GM21619 (cell line): ENCODE results near the gene TPRG1L.
"Not testable (repeated sequence)": the region's sequence is repeated elsewhere in the genome, so short reads cannot be mapped to it uniquely, and the experiment has no call there.

Experiments
- ATAC-seq: cut with Tn5 transposase; IDR thresholded peaks from one replicate; pipeline ENCODE4 v1.9.1; 2021; ENCODE audit not compliant: unreplicated experiment

The TPRG1L gene

DNA sequence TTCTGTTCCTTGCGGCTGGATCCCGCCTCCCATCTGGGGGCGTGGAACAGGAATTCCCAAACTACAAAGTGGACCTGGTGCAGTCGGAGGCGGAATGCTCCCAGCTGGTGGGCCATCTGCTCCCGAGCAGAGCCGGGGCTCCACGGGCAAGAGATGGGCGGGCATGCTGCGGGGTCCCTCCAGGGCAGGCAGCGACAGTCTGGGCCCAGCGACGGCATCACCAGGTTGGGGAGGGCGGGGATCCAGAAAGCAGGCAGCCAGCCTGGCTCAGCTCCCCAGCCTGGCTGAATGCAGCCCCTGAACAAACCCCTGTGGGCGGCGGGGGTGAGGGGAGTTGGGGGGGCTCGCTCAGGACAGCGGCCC, 17.1 kb upstream of the TPRG1L start:
- no peak for ATAC-seq

DNA sequence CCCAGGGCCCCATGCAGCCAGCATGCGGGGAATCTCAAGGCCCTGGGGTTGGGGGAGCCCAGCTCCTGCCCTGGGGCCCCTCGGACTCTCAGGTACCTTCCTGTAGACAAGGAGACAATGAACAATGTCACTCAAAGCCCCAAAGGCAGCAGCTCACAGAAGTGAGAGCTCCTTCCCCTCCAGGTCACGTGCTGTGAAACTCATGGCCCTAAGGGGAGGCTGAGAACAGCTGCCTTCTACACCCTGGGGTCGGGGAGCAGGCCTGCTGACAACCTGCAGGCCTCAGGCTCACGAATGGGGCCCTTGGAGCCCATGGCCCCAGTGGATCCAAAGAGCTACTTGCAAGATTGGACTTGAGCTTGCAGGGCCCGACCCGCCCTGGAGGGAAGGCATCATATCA, 16.7 kb upstream of the TPRG1L start:
- no peak for ATAC-seq

DNA sequence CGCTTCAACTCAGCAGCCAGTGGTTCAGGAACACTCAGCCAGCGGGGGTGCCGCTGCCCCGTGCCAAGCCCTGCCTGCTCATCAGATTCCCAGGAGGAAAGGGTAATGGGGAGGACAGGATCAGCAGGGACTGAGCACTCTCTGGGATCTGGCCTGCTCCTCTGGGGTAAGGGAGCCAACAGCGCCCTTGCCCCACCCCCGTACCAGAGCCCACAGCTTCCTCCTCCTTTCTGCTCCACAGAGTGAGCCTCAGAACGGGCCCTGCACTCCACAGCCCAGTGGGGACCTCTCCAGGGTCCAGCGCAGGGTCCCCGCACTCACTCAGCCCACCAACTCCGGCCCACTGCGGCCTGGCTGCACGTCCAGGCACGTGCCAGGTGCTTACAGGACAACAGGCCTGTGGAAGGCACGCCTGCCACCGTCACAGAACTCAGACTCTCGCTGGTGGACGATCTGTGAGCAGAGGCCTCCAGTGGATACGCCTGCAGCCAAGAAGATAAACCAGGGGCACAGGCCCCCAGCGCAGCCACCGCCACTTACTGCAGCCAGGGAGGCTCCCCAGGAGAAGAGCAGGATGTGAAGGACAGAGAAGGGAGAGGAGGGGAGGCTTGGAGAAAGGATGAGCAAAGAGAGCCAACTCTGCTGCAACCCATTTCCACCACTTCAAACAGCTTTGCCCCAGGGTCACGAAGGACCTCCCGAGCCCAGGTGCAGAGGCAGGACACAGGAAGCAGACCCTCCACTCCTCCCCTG, 15.6 kb upstream of the TPRG1L start:
- no peak for ATAC-seq

DNA sequence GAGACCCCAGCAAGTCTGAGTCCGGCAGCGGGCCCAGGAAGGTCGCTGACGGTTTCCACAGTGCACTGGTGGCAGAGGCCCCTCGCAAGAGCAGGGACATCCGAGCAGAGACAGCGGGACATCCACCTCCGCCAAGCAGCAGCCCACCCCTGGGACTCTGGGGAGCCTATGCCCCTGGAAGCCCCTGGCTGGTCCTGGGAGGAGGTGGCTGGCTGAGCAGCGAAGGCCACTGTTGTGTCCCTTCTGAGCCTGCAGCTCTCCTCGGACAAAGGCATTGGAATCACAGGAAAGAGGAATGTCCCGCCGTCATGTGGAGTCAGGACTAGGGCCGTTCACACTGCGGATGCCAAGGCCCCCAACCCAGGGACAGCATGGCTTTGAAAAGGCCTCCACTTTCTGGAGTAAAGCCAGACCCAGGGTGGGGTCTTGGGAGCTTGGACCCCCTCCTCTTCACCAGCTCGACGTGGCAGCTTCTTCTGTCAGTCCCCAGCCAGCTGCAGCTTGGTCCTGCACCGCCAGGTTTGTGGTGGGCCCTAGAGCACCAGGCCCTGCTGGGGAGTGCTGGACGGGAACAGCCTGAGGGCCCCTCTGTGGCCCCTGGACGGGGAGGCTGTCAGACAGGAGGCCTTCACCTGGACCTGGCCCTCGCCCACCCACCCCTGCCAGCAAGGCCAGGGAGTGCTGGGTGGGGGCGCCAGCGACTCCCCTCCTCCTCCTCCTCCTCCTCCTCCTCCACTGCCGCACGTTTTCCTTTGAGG, 14.9 kb upstream of the TPRG1L start:
- ATAC-seq: no peak

DNA sequence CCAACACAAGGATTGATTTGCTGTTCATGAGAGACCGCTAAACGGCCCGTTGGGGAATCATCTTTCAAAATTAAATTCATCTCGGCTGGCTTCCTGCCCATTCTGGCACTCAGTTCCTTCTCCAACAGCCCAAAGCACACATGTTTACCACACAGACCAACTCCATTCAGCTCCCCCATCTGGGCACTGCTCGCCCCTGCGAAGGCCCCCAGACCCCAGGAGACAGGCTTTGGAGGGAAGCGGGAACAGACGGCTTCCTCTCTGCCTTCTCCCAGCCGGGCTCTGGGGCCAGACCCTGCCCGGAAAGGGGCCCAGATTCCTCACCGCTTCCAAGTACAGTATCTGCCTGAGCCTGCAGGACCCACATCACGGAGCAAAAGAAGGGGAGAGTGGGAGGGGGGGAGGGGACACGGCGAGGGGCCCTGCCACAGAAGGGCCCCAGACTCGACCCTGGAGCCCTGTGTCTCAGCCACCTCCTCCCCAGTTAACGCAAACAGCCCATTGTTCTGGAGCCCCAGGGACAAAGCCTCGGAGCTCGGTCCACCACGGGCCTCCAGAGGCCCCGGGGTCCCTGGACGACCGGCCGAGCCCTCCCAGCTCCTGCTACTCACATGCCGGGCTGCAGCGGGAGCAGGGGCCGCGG, 14.2 kb upstream of the TPRG1L start:
- no peak for ATAC-seq

DNA sequence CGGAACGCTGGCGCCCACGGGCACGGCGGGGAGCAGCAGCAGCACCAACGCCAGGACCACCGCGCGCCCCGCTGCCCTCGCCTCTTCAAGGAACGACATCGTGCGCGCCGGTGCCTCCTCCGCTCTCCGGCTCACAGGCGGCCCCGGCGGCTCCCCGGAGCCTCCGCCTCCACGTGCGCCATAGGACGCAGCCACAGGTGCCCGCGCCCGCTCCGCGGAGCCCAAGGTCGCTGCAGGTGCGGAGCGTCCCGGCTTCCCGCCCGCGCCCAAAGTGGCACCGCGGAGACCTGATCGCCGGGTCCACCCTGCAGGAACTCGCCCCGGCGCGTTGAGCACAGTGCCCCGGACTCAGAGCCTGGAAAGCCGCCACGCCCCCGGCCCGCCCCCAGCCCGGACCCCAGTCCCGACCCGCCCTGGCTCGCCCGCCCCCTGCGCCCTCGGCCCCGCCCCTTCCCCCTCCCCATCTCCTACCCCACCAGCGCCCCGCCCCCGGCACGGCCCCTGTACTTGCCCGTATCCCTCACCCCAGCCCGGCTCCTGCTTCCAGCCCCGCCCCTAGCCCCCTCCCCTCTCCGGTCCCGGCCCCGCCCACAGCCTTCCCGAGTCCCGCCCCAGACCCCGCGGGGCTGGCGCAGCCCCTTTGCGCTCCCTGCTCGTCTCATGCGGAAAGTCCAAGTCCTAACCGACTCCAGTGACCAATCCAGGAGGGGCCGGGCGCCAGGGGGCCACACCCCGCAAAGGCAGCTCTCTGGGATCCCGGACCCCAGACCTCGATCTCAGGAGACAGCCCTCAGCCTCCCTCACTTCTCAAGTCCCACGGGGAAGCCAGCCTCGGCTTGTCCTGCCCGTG, 13.4 kb upstream of the TPRG1L start, which contains the start of gene MEGF6:
MEGF6 (minus strand) TSS at position 339 of the 850 bp plus-strand sequence; CDS start at position 99, 240 bp downstream.
- no peak for ATAC-seq

DNA sequence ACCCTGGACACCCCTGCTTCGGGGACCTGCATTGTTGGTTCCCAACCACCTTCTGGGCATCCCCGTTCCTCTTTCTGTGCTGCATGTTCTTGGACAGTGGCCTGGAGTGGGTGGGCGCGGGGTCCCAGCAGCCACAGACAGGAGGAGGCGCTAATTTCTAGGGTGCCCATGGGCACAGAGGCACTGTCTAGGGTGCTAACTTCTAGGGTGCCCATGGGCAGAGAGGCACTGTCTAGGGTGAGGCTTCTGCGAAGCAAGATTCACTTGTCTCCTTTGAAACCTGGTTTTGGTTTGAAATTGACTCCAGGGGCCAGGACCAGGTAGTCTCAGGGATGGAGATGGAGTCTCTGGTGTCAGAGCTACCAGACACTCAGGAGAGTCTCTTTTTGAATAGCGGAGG, 12.7 kb upstream of the TPRG1L start:
- ATAC-seq: no peak

DNA sequence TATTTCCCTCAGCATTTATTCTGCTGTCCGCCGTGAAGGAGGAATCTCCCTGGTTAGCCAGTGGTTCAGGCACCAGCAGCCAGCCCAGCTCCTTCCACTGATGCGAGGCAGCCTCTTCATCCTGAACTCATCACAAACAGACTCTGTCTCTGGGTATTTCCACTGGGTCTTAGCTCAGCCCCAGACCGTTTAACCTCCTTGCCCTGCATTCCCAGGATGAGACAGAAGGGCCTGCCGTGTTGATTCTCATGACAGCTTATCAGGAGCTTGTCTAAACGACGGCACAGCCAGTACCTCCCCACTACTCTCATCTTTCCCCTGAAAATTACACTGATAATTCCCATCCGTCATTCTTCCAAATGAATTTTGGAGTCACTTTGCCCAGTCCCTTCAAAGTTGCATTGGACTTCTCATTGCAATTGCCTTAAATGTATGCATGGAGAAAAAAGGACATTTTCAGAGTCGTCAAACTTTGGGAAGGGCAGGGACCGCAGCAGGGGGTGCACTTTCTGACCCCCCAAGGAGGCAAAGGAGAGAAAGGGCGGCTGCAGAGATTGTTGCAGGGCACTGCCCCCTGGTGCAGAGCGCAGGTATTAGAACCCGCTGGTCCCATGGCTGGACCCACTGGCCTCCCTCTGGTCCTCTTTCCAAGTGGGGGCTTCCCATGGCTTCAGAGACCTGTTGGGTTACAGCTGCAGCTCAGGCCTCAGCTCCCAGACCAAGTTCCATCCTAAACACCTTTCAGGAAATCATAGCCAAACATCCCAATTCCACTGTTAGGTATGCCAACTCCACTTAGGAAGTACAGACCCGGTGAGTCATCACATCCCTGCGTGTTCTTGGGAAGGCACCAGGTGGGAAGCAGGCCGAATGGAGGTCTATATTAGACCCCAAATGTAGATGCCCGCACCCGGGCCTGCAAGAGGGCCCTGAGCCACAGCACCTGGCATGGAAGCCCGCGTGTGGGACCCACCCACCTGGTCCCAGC, 9.8 kb upstream of the TPRG1L start:
- no peak for ATAC-seq

DNA sequence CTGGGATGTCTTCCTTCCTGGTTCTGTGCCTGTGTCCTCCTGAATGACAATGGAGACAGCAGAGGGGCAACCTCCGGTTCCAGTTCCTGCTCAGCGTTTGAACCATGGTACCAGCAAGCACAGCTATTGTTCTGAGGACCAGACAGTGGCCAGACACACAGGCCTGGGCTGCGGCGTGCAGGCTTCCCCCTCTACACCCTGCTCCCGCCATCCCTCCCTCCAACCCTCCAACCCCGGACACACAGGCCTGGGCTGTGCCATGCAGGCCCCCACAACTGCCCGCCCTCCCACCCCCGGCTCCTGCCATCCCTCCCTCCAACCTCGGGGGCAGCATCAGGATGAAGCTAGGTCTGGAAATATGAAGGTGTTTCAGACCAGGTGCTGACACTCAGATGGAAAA, 8.0 kb upstream of the TPRG1L start:
- no peak for ATAC-seq

DNA sequence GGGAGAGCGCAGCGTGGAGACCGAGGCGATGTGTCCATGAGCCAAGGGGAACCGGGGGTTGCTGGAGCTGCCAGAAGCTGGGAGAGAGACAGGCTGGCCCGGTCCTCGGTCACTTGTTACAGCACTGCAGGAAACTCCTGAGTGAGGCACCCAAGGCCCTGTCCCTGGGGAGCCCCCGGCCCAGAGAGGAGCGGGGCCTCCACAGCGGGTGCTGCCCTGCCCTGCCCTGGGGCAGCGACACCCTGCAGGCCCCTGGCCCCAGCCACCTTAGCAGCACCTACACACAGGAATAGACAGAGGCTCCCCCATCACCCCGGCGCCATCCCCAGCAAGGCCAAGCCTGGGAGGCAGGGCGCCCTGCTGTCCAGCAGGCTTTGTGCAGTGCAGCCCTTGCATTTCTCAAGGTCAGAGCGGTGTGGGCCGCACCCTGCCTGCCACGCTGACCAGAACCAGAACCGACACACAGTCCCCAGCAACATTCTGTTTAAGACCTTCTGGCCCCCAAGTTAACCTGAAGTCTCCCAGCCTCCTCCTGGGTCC, 6.9 kb upstream of the TPRG1L start:
- no peak for ATAC-seq

DNA sequence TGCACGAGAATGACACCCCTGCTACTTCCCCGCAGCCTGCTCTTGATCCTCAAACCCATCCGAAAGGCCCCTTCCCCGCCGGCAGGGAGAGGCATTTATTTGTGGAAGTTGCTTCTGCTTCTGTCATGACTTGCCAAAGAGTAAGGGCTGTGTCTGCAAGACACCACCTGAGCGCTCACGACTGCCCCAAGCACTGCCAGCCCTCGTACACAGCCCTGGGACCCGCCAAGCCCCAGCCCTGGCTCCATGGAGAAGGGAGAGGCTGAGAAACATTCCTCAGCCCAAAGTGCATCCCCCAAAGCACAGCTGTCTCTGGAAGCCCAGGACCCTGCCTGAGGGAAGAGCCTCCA, 6.3 kb upstream of the TPRG1L start:
- no peak for ATAC-seq

DNA sequence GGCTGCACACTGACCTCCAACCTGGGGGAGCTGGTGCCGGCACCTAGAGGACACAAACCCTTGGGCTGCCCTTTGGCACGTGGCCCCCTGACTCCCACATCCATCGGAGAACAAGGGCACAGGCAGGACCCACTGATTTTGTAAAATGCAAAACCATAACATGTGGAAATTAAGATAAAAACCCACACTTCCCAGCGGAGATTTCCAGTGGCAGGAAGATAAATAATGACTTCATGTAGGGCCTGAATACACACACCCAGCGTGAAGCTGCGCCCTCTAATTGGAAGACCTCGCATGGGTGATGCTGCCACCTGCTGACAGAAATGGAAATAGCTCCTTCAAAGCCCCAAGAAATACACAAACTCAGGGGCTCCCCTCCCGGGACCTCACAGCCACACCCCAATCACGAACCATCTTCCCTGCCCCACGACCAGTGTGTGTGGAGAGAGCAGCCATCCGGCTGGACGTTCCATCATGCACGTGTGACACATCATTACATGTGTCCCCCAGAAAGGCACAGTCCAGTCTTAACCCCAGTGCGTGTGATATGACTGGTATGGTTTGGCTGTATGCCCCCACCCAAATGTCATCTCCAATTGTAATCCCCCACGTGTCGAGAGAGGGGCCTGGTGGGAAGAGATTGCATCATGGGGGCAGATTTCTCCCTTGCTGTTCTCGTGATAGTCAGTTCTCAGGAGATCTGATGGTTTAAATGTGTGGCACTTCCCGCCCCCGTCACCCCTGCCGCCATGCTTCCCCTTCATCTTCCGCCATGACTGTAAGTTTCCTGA, 5.7 kb upstream of the TPRG1L start:
- ATAC-seq: no peak

DNA sequence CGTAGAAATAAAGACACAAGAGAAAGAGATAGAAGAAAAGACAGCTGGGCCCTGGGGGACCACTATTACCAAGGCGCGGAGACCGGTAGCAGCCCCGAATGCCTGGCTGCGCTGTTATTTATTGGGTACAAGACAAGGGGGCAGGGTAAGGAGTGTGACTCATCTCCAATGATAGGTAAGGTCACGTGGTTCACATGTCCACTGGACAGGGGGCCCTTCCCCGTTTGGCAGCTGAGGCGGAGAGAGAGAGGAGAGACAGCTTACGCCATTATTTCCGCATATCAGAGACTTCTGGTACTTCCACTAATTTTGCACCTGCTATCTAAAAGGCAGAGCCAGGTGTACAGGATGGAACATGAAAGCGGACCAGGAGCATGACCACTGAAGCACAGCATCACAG, 4.1 kb upstream of the TPRG1L start:
- no peak for ATAC-seq

DNA sequence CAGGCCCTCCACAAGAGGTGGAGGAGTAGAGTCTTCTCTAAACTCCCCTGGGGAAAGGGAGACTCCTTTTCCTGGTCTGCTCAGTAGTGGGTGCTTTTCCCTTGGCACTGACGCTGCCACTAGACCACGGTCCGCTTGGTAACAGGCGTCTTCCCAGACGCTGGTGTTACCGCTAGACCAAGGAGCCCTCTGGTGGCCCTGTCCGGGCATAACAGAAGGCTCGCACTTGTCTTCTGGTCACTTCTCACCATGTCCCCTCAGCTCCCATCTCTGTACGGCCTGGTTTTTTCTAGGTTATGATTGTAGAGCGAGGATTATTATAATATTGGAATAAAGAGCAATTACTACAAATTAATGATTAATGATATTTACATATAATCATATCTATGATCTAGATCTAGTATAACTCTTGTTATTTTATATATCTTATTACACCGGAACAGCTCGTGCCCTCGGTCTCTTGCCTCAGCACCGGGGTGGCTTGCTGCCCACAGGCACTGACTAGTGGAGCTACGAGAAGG, 3.6 kb upstream of the TPRG1L start:
- not testable (repeated sequence) for ATAC-seq

DNA sequence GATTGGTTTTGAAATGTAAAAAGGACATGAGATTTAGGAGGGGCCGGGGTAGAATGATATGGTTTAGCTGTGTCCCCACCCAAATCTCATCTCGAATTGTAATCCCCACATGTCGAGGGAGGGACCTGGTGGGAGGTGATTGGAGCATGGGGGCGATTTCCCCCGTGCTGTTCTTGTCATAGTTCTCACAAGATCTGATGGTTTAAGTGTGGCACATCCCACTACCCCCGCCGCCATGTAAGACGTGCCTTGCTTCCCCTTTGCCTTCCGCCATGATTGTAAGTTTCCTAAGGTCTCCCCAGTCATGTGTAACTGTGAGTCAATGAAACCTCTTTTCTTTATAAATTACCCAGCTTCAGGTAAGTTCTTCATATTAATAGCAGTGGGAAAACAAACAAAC, 2.7 kb upstream of the TPRG1L start:
- ATAC-seq: not testable (repeated sequence)

DNA sequence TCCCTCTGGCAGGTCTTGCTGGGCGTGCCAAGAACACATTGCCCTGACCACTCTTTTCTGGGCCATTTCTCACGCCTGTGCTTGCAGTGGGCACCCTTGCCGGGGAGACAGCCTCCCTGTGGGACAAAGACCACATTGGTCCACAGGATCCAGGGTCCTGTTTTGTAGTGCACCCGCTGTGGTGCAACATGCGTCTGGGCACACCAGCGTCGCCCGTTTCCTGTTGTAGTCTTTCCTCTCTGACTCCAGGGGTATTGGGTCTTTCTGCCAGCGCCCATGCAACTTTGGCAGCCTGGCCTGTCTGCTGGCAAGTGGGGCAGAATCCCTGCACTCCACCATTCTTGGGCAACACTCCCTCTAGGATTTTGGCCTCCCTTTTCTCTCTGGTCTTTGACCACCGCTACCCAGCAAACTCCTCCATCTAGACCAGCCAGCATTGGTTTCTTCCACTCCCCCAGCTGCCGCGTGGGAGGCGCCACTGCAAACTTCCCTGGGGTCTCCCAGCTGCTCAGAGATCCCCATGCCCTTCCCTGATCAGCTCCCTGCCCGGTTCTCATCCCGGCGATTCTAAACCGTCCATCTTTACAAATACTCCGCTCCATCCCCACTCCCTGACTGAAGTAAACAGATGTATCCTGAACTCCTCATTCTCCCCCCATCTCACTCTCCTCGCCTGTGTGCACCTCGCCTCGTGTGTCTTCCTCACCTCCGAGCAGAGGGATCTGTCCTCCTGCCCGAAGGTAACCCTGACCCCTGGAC, 1.2 kb upstream of the TPRG1L start:
- no peak for ATAC-seq

DNA sequence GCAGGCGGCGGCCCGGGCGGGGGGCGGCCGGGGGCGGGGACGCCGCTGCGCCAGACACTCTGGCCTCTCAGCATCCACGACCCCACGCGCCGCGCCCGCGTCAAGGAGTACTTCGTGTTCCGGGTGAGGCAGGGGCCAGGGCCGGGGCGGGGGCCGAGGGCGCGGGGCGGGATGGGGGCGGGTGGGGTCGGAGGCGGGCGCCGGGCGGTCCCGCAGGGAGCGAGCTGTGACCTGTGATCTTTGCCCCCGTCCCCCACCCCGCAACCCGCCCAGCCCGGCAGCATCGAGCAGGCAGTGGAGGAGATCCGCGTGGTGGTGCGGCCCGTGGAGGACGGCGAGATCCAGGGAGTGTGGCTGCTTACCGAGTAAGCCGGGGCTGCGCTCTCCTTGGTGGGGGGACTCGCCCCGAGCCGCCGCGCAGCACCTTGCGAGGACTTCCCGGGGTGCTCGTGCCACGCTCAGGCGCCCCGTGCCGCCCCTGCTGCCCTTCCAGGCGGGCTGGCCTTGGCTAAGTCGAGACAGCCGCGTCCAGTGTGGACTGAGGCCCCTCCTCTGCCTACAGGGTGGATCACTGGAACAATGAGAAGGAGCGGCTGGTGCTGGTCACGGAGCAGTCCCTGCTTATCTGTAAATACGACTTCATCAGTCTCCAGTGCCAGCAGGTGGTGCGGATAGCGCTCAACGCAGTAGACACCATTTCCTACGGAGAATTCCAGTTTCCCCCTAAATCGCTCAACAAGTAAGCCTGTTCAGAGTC, 514 bp downstream of the TPRG1L start:
- peak; percentile 9 for ATAC-seq
